Neural progenitor cell (in vitro differentiated cells): ENCODE data around the gene DEAF1. TPM values are rescaled to one million over a fixed set of nuclear protein-coding genes. Genes with fewer than 3 reads are reported as not detected.
A peak's percentile ranks its signal among the peaks of the same experiment; 100 is the strongest.

Source experiments
- DNase-seq: peaks from one replicate; pipeline ENCODE4 v3.0.0-alpha.2; 2016; ENCODE audit warnings: low spot score
- H2AFZ ChIP-seq: fragments of 200-600 bp; sonication (generic); replicated peaks from 2 replicates; pipeline ENCODE4 v1.6.1; 2016; ENCODE audit warnings: antibody characterized with exemption
- H3F3A ChIP-seq: fragments of 200-600 bp; sonication (generic); 2 replicates; pipeline ENCODE4 v1.6.1; 2016; ENCODE audit warnings: antibody characterized with exemption, low read depth
- H3K27ac ChIP-seq: fragments of 200-600 bp; sonication (generic); 2 replicates; pipeline ENCODE4 v1.5.1; 2016; ENCODE audit warnings: mild to moderate bottlenecking
- H3K27me3 ChIP-seq: fragments of 200-600 bp; sonication (generic); 2 replicates; pipeline ENCODE4 v1.6.1; 2016; ENCODE audit warnings: mild to moderate bottlenecking, moderate library complexity
- H3K36me3 ChIP-seq: fragments of 200-600 bp; sonication (generic); 2 replicates; pipeline ENCODE4 v1.5.1; 2016
- H3K4me1 ChIP-seq: fragments of 200-600 bp; sonication (generic); 2 replicates; pipeline ENCODE4 v1.6.1; 2016; ENCODE audit warnings: mixed run types
- H3K4me2 ChIP-seq: fragments of 200-600 bp; sonication (generic); 2 replicates; pipeline ENCODE4 v1.6.1; 2016
- H3K4me3 ChIP-seq: fragments of 200-600 bp; sonication (generic); 2 replicates; pipeline ENCODE4 v1.5.1; 2016
- H3K79me2 ChIP-seq: fragments of 200-600 bp; sonication (generic); 2 replicates; pipeline ENCODE4 v1.6.1; 2016; ENCODE audit warnings: low read depth
- H3K9ac ChIP-seq: fragments of 200-600 bp; sonication (generic); 2 replicates; pipeline ENCODE4 v1.6.1; 2016
- H3K9me3 ChIP-seq: fragments of 200-600 bp; sonication (generic); 2 replicates; pipeline ENCODE4 v1.5.1; 2016; ENCODE audit warnings: low read depth
- H4K20me1 ChIP-seq: fragments of 200-600 bp; sonication (generic); 2 replicates; pipeline ENCODE4 v1.6.1; 2016; ENCODE audit warnings: low read depth
- H3K27ac Mint-ChIP-seq: 3 replicates; pipeline ENCODE4 v1.8.0; 2021; ENCODE audit warnings: mixed read lengths
- H3K27me3 Mint-ChIP-seq: 2 replicates; pipeline ENCODE4 v1.8.0; 2022; ENCODE audit warnings: low read depth, mild to moderate bottlenecking, inconsistent platforms, moderate library complexity, mixed read lengths; ENCODE audit not compliant: insufficient read depth
- H3K36me3 Mint-ChIP-seq: 3 replicates; pipeline ENCODE4 v1.8.0; 2021; ENCODE audit warnings: mixed read lengths
- H3K4me1 Mint-ChIP-seq: 3 replicates; pipeline ENCODE4 v1.8.0; 2021; ENCODE audit warnings: mixed read lengths
- H3K4me3 Mint-ChIP-seq: 3 replicates; pipeline ENCODE4 v1.8.0; 2021; ENCODE audit warnings: mild to moderate bottlenecking, moderate library complexity, mixed read lengths
- H3K9me3 Mint-ChIP-seq: 3 replicates; pipeline ENCODE4 v1.8.0; 2020; ENCODE audit warnings: mixed read lengths
- CTCF ChIP-seq: fragments of 200-600 bp; sonication (generic); IDR thresholded peaks from 2 replicates; pipeline ENCODE4 v1.5.1; 2017; ENCODE audit warnings: antibody characterized with exemption, mild to moderate bottlenecking
- EZH2 ChIP-seq: fragments of 200-600 bp; sonication (generic); IDR thresholded peaks from 2 replicates; pipeline ENCODE4 v1.6.1; 2017; ENCODE audit warnings: antibody characterized with exemption, mild to moderate bottlenecking, moderate library complexity
- EZH2phosphoT487 ChIP-seq: fragments of 200-600 bp; sonication (generic); IDR thresholded peaks from 2 replicates; pipeline ENCODE4 v1.6.1; 2017; ENCODE audit warnings: antibody characterized with exemption
- total RNA-seq: library from RNA; depleted of rRNA; stranded (reverse); fragments of >200 nt; gene quantifications from 2 replicates; pipeline ENCODE4 v1.2.3, GENCODE V29; 2015; ENCODE audit warnings: low replicate concordance

The DEAF1 gene
- total RNA-seq, 1 donor from 2014 or later = 38.4 TPM

- Mint-ChIP-seq H3K4me3 (no peak overlapping the region), H3K27ac (no peak overlapping the region), H3K36me3 (peaks cover 19% of the 10 kb centered on the region), H3K27me3 (peaks cover 9% of the 10 kb centered on the region), H3K4me1 (peaks cover 2% of the 10 kb centered on the region), H3K9me3 (no peaks in the 10 kb centered on the region)
- no peaks in the 10 kb centered on the region for H3K9me3 ChIP-seq
- H3K9ac ChIP-seq = no peak overlapping the region
- TF ChIP-seq CTCF (peak; percentile 75), EZH2phosphoT487 (no peak), EZH2 (no peak)
- DNase-seq = peak; percentile 65
- no peak overlapping the region for H3K4me2 ChIP-seq
- H4K20me1 ChIP-seq = peaks cover 10% of the 10 kb centered on the region
- no peak overlapping the region for H2AFZ ChIP-seq
- H3K4me1 ChIP-seq = no peaks in the 10 kb centered on the region
- H3F3A ChIP-seq = no peaks in the 10 kb centered on the region
- no peak overlapping the region for H3K4me3 ChIP-seq
- H3K27me3 ChIP-seq = no peaks in the 10 kb centered on the region
- no peaks in the 10 kb centered on the region for H3K79me2 ChIP-seq
- no peaks in the 10 kb centered on the region for H3K36me3 ChIP-seq
- H3K27ac ChIP-seq = no peak overlapping the region
These were observed 32.2 kb downstream of the DEAF1 start for GRCh38 chr11:662689-663274.

- H3K27ac ChIP-seq = no peak overlapping the region
- no peaks in the 10 kb centered on the region for H3K36me3 ChIP-seq
- H4K20me1 ChIP-seq = peaks cover 10% of the 10 kb centered on the region
- H3K4me3 Mint-ChIP-seq = no peak overlapping the region
- H3K9me3 Mint-ChIP-seq = no peaks in the 10 kb centered on the region
- no peak overlapping the region for H3K4me2 ChIP-seq
- H3K27me3 ChIP-seq = no peaks in the 10 kb centered on the region
- peaks cover 5% of the 10 kb centered on the region for H3K27me3 Mint-ChIP-seq
- no peak overlapping the region for H2AFZ ChIP-seq
- H3K27ac Mint-ChIP-seq = no peak overlapping the region
- H3K9ac ChIP-seq = no peak overlapping the region
- H3K36me3 Mint-ChIP-seq = peaks cover 19% of the 10 kb centered on the region
- no peaks in the 10 kb centered on the region for H3K79me2 ChIP-seq
- peaks cover 2% of the 10 kb centered on the region for H3K4me1 Mint-ChIP-seq
- TF ChIP-seq EZH2 (no peak), EZH2phosphoT487 (no peak), CTCF (no peak)
- DNase-seq = no peak
- H3K9me3 ChIP-seq = no peaks in the 10 kb centered on the region
- no peak overlapping the region for H3K4me3 ChIP-seq
- H3K4me1 ChIP-seq = no peaks in the 10 kb centered on the region
- no peaks in the 10 kb centered on the region for H3F3A ChIP-seq
These were observed 34.2 kb downstream of the DEAF1 start for GRCh38 chr11:660681-661444.

- peaks cover 2% of the 10 kb centered on the region for H3K4me1 Mint-ChIP-seq
- H3K9ac ChIP-seq = no peak overlapping the region
- no peak overlapping the region for H2AFZ ChIP-seq
- no peak overlapping the region for H3K27ac Mint-ChIP-seq
- H3F3A ChIP-seq = no peaks in the 10 kb centered on the region
- H3K79me2 ChIP-seq = no peaks in the 10 kb centered on the region
- H3K4me2 ChIP-seq = no peak overlapping the region
- peaks cover 13% of the 10 kb centered on the region for H3K36me3 Mint-ChIP-seq
- H3K27ac ChIP-seq = no peak overlapping the region
- no peaks in the 10 kb centered on the region for H3K9me3 Mint-ChIP-seq
- TF ChIP-seq EZH2 (no peak), CTCF (no peak), EZH2phosphoT487 (no peak)
- no peaks in the 10 kb centered on the region for H3K4me1 ChIP-seq
- no peaks in the 10 kb centered on the region for H3K36me3 ChIP-seq
- no peaks in the 10 kb centered on the region for H3K9me3 ChIP-seq
- DNase-seq = no peak
- peaks cover 3% of the 10 kb centered on the region for H3K27me3 Mint-ChIP-seq
- H3K4me3 Mint-ChIP-seq = no peak overlapping the region
- H3K27me3 ChIP-seq = no peaks in the 10 kb centered on the region
- peaks cover 10% of the 10 kb centered on the region for H4K20me1 ChIP-seq
- no peak overlapping the region for H3K4me3 ChIP-seq
These were observed 34.7 kb downstream of the DEAF1 start for GRCh38 chr11:660281-660680.
